ENCODE measurements around the gene CFAP210.

DNA sequence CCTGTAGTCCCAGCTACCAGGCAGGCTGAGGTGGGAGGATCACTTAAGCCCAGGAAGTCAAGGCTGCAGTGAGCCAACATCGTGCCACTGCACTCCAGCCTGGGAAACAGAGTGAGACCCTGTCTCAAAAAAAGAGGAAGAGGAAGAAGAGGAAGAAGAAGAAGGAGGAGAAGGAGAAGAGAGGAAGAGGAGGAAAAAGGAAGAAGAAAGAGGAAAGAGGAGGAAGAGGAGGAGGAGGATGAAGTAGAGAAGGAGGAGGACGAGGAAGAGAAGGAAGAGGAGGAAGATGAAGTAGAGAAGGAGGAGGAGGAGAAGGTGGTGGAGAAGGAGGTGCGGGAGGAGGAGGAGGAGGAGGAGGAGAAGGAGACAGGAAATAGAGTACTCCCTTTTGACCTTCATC is 38.0 kb downstream of the CFAP210 start:
- TF ChIP-seq SMAD1 (IDR thresholded peaks at IDR 0.05; ENCODE audit: low read depth, low read length, partially characterized antibody) (no peak), ZNF766 (CRISPR knock-in tag; conservative IDR thresholded peaks at IDR 0.05) (no peak), ATF1 (CRISPR knock-in tag; IDR thresholded peaks at IDR 0.05) (no peak), ATF1 (tag; IDR thresholded peaks at IDR 0.05) (no peak), U2AF2 (optimal IDR thresholded peaks at IDR 0.05; ENCODE audit: low read depth, low read length) (no peak), NCOA6 (IDR thresholded peaks at IDR 0.05) (no peak), SMC3 (conservative IDR thresholded peaks at IDR 0.05; ENCODE audit: insufficient read depth, low read depth, low read length) (no peak), FOXK2 (conservative IDR thresholded peaks at IDR 0.05 in 1 of 2, IDR thresholded peaks at IDR 0.05 in 1 of 2; ENCODE audit: low read depth in 2 of 2) (no peak), ZNF165 (CRISPR knock-in tag; IDR thresholded peaks at IDR 0.05; ENCODE audit: borderline replicate concordance) (no peak), ELF2 (CRISPR knock-in tag; IDR thresholded peaks at IDR 0.05) (no peak), PHF21A (IDR thresholded peaks at IDR 0.05; ENCODE audit: borderline replicate concordance, low read depth) (no peak), ADNP (tag; IDR thresholded peaks at IDR 0.05) (no peak), BHLHE40 (IDR thresholded peaks at IDR 0.05; ENCODE audit: low read length) (no peak)
- TF ChIP-seq, protein P1, sequence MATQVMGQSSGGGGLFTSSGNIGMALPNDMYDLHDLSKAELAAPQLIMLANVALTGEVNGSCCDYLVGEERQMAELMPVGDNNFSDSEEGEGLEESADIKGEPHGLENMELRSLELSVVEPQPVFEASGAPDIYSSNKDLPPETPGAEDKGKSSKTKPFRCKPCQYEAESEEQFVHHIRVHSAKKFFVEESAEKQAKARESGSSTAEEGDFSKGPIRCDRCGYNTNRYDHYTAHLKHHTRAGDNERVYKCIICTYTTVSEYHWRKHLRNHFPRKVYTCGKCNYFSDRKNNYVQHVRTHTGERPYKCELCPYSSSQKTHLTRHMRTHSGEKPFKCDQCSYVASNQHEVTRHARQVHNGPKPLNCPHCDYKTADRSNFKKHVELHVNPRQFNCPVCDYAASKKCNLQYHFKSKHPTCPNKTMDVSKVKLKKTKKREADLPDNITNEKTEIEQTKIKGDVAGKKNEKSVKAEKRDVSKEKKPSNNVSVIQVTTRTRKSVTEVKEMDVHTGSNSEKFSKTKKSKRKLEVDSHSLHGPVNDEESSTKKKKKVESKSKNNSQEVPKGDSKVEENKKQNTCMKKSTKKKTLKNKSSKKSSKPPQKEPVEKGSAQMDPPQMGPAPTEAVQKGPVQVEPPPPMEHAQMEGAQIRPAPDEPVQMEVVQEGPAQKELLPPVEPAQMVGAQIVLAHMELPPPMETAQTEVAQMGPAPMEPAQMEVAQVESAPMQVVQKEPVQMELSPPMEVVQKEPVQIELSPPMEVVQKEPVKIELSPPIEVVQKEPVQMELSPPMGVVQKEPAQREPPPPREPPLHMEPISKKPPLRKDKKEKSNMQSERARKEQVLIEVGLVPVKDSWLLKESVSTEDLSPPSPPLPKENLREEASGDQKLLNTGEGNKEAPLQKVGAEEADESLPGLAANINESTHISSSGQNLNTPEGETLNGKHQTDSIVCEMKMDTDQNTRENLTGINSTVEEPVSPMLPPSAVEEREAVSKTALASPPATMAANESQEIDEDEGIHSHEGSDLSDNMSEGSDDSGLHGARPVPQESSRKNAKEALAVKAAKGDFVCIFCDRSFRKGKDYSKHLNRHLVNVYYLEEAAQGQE (IDR thresholded peaks at IDR 0.05; ENCODE audit: borderline replicate concordance), result no peak
- TF ChIP-seq, protein P1 (CRISPR knock-in tag; IDR thresholded peaks at IDR 0.05; ENCODE audit: low read depth), result no peak
- TF ChIP-seq, protein P2, sequence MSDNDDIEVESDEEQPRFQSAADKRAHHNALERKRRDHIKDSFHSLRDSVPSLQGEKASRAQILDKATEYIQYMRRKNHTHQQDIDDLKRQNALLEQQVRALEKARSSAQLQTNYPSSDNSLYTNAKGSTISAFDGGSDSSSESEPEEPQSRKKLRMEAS (CRISPR knock-in tag; IDR thresholded peaks at IDR 0.05), result no peak
